Esophagus muscularis mucosa (tissue), 4 donors: ENCODE data around the gene USP8.
"Not testable (repeated sequence)": the region's sequence is repeated elsewhere in the genome, so short reads cannot be mapped to it uniquely, and the experiment has no call there.

ENCODE experiments used
- CTCF ChIP-seq, 3 experiments: fragments of 200-600 bp in 2 of 3; fragments of 450-650 bp in 1 of 3; sonication (generic) in 2 of 3; IDR thresholded peaks; one replicate each; pipeline ENCODE4 v1.5.1; 2017 to 2019; ENCODE audit warnings: antibody characterized with exemption in 3 of 3, mild to moderate bottlenecking in 2 of 3, moderate library complexity in 1 of 3
- EP300 ChIP-seq: sonication (generic); formaldehyde crosslinking; IDR thresholded peaks from one replicate; pipeline ENCODE4 v1.6.1; 2017; ENCODE audit warnings: antibody characterized with exemption
- POLR2A ChIP-seq: fragments of 450-650 bp; IDR thresholded peaks from one replicate; pipeline ENCODE4 v1.6.1; 2017; ENCODE audit warnings: antibody characterized with exemption, moderate library complexity, mild to moderate bottlenecking, low read depth
- POLR2AphosphoS5 ChIP-seq, 2 donors: sonication (generic); formaldehyde crosslinking; IDR thresholded peaks; one replicate each; pipeline ENCODE4 v1.6.1; 2017; ENCODE audit warnings: antibody characterized with exemption in 2 of 2

- not testable (repeated sequence) for TF ChIP-seq CTCF (IDR thresholded peaks at IDR 0.05); POLR2A; EP300; POLR2AphosphoS5 (IDR thresholded peaks at IDR 0.05)
Observed at GRCh38 chr15:50425678-50426246, 1.6 kb downstream of the USP8 start.
